HG02852 (cell line): Measurements from ENCODE around the gene ZFP36L2.

Source experiments
- ATAC-seq: cut with Tn5 transposase; IDR thresholded peaks from one replicate; pipeline ENCODE4 v1.9.1; 2021; ENCODE audit warnings: mild to moderate bottlenecking, moderate library complexity; ENCODE audit not compliant: unreplicated experiment

The ZFP36L2 gene

GRCh38 chr2:43188561-43189386, 37.6 kb downstream of the ZFP36L2 start:
- no peak for ATAC-seq

GRCh38 chr2:43186679-43187374, 39.6 kb downstream of the ZFP36L2 start:
- no peak for ATAC-seq

- no peak for ATAC-seq
These were observed 40.1 kb downstream of the ZFP36L2 start for GRCh38 chr2:43186321-43186678.

- no peak for ATAC-seq
These were observed 41.3 kb downstream of the ZFP36L2 start for GRCh38 chr2:43185146-43185545.

GRCh38 chr2:43184339-43184895, 42.0 kb downstream of the ZFP36L2 start:
- ATAC-seq, result no peak

GRCh38 chr2:43183743-43184142, 42.7 kb downstream of the ZFP36L2 start:
- ATAC-seq, result no peak

- no peak for ATAC-seq
These were observed 45.5 kb downstream of the ZFP36L2 start for GRCh38 chr2:43180897-43181296.

GRCh38 chr2:43179942-43180341, 46.5 kb downstream of the ZFP36L2 start:
- ATAC-seq, result no peak

- ATAC-seq, result no peak
These were observed 47.5 kb downstream of the ZFP36L2 start for GRCh38 chr2:43178602-43179542.

GRCh38 chr2:43178055-43178598, 48.3 kb downstream of the ZFP36L2 start:
- ATAC-seq, result no peak

GRCh38 chr2:43176449-43176848, 50.0 kb downstream of the ZFP36L2 start:
- ATAC-seq, result no peak

GRCh38 chr2:43175876-43176275, 50.5 kb downstream of the ZFP36L2 start:
- ATAC-seq, result no peak

GRCh38 chr2:43175020-43175441, 51.4 kb downstream of the ZFP36L2 start:
- ATAC-seq, result no peak

GRCh38 chr2:43174368-43174916, 52.0 kb downstream of the ZFP36L2 start:
- ATAC-seq, result peak; percentile 92
